NCI-H82 treated with DMSO at 0.1 percent for 48 hours (cell line): ENCODE measurements around the gene ZNF664.

ENCODE experiments used
- DNase-seq: peaks from one replicate; lab custom pipeline; 2025; ENCODE audit not compliant: unreplicated experiment; lab: John Stamatoyannopoulos, UW

Gene ZNF664

DNA sequence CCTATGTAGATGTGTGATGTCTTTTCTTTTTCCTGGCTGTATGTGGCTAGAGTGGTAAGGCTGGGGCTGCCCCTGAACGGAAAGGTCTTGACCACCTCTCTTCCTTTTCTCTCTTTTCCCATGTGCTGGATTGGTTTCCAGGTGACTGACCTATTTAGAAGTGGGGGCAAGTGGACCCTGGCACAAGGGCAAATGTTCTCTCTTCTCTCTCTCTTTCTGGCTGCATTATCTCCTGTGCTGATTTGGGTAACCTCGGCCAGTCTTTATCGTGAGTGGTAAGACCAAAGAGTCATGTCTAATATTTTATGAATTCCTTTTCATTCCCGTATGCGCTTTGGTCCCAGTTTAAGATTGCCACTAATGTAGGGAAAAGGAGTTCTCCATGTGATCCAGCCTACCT, 16.2 kb downstream of the ZNF664 start:
- DNase-seq: no peak

DNA sequence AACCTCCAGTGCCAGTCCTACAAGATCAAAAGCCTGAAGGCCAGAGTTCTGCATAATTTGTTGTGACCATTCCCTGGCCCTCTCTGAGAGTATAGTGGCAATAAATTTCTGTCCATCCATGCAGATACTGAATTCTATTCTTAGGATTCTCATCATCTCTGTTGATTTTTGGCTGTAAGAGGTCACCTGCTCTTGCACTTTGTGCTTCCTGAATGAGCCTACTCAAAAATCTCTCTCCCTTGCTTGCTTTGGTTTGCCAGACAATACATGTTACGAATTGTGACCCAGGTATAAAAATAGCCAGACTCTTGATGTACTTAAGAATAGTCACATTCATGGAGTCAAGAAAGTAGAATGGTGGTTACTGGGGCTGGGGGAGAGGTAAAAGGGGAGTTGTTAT, 16.7 kb downstream of the ZNF664 start:
- no peak for DNase-seq

DNA sequence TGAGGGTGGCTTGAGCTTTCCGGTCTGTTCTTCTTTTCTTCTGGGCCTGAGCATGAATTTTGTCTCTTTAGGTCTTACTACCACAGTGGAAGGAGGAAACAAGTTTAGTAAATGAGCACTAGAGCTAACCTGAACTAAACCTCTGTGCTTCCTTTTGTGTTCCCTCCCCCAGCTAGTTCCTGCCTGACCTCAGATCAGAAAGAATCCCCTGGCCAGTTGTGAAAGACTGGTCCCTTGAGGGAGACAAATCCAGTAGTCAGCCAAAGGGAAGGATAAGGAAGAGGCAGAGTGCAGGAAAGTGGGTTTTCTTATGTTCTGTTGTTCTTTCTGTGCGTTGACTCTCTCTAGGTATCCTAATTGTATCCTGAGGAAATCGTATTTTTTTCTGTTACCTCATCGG, 17.5 kb downstream of the ZNF664 start:
- DNase-seq: no peak

DNA sequence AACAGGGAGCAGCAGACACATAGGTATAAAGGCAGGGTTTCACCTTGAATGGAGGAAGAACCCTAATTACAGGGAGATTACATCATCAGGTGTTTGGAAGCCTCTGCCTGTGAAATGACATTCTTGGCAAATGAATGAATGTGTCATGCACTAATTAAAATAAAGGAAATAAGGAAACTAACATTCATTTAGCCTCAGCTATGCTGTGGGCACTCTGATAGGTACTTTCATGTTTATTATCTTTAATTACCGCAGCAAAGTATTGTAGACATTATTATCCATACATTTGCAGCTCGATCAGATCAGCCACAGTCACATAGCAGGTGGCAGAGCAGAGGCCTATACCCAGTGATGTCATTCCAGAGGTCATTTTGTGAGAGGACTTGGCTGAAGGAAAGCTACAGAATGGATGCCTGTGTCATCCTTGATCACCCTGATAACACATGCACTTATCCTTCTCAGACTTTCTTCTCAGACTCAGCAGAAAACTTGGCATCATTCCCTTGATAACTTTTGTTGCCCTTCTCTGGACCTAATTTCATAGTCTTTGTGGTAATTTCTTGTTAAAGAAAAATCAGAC, 18.4 kb downstream of the ZNF664 start:
- no peak for DNase-seq

DNA sequence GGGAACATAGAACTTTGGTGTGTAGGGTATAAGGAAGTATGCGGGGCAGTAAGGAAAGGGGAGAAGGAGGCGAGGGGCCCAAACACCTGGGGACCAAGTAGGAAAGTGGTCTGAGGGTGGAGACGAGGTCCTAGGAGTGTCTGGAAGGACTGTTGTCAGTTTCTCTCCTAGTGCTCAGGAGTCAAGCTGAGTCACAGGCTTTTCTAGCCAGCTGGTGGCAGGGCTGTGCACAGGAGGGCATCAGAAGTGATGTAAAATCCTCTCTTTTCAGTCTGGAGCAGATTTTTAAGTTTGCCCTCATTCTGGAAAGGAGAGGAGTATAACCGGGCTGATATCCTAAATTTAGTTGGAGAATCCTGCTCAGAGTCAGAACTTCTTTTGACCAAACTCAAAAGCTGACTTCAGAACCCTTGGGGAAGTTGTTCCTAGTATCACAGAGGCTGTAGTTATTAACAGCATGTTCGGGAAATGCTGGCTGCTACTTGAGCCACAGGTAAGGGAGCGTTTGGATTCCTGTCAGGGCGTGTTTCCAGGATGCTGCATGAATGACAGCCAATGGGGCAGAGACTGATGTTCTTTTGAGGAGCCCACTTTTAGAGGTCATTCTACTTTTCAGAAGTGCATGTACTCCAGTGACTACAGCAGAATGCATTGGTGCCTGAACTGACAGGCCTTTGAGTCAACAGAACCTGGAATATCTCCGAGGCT, 19.3 kb downstream of the ZNF664 start:
- DNase-seq: no peak

DNA sequence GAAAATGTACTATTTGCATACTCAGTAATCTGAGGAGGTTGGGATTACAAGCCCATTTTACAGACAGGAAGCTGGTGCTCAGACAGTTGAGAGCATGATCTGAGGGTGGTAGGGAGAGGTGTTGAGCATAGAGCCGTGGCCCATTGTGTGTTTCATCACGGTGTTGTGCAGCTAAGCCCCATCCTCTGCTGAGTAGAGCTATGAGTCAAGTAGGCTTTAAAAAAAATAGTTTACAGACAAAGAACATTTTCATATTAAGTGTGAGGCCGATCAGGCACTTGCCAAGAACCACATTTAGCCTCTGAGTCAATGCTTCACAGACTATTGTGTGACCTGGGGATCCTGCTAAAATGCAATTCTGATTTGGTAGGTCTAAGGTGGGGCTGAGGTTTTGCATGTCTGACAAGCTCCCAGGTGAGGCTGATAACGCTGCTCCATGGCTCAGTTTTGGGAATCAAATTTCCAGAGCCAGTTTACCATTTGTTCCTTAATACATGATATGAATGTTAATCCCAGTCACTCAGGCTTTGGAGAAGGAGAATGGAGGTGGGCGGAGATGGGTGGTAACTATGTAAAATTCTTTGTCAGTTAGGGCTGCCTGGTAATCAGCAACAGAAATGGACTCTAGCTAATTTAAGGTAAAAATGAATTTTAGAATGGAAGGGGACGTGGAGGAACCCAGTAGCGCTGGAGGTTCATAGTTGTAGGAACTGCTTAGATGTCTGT, 22.2 kb downstream of the ZNF664 start:
- no peak for DNase-seq

DNA sequence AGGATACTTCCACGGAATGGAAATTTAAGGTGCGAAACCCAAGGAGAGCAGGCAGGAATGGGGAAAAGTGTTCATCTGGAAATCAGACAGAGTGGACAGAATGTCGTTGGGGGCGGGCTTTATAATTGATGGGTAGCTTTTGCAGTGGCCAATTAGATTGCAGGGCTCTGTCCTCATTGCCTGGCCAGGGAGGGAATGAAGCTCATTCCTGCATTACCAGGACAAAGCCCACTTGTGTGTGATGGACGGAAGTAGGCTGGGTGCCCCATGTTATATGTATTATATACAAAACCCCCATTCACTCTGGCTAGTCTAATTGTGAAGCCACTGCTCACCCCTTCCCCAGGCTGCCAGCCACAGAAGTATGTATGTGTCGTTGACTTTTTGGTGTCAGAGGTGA, 23.6 kb downstream of the ZNF664 start:
- no peak for DNase-seq

DNA sequence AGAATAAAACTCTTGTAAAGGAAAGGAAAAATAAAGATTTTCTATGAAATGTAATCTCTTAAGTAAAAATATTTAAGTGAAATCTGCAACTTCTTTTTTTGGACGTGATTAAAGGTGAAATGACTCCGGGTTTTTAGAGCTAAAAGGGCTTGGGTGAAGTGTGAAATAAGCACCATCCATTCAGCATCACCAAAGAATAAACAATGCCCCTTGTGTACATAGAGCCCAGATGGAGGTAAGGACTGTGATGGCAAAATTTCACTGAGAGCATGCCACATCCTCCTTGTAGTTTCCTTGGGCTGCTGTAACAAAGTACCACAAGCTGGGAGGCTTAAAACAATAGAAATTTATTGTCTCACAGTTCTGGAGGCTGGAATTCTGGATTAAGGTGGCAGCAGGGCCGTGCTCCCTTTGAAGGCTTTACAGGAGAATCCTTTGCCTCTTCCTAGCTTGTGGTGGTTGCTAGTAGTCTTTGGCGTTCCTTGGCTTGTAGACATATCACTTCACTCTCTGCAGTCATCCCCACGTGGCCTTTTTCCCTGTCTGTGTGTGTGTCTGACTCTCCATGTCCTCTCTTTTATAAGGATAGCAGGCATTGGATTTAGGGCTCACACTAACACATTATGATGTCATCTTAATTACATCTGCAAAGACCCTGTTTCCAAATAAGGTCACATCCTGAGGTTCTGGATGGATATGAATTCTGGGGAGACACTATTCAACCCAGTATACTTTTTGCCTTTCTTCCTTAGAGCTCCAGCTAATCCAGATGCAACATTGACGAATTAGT, 24.2 kb downstream of the ZNF664 start:
- DNase-seq: no peak

DNA sequence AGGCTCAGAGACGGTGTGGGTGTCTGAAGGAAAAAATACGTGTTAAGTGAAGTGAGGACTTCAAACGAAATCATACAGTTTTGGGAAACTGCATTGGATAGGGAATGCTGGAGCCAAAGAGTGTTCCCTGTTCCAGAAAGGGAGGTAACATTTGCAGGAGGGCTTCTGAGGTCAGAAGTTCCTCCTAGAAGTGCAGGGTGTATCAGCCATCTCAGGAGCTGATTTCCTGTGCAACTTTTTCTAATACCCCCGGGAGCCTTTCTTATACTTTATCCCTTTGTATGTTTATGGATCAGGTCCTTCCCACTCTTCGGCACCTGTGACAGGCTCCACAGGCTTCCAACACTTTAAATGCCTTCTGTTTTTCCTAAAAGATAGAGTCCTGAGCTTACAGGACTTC, 24.9 kb downstream of the ZNF664 start:
- no peak for DNase-seq

DNA sequence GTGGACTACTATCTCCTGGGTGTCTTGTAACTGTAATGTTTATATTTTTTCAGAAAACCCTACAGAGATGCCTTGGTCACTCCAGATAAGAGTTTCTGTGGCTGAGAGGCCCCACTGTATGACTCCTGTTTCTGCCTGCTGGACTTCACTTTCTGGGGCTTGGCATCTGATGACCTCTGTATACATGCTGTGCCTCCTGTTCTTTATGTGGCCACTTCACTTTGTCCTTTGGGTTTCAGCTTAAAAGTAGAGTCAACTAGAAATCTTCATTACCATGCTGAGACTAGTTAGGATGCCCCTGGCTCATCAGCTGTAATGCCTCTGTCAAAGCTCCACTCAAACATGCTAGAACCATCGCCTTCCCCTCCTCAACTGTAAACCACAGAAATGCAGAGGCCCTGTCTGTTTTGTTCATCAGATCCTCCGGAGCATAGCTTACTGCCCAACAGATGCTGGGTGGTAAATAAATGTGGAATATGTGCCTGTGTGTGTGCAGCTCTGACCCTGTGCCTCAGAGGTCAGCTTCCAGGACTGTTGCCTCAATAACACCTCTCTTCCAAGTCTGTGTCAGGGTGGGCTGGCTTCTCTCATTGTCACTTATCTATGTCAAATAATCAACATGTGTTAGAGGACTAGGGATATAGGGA, 25.5 kb downstream of the ZNF664 start:
- DNase-seq: no peak

DNA sequence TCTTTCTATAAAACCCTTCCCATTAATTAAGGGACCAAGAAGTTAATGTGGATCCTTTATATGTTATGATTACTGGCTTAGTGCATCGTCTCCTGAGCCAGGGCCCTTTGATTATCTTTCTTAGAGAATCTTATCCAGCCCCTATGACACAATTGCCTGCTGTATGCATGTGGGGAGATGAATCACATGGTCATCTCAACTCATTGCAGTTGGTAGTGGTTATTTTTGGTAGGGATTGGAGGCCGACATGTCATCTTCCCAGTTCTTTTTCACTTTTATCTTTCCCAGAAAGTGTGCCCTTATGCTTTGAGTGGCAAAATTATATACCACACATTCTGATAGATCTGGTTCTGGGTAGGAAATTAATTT, 26.0 kb downstream of the ZNF664 start:
- no peak for DNase-seq

DNA sequence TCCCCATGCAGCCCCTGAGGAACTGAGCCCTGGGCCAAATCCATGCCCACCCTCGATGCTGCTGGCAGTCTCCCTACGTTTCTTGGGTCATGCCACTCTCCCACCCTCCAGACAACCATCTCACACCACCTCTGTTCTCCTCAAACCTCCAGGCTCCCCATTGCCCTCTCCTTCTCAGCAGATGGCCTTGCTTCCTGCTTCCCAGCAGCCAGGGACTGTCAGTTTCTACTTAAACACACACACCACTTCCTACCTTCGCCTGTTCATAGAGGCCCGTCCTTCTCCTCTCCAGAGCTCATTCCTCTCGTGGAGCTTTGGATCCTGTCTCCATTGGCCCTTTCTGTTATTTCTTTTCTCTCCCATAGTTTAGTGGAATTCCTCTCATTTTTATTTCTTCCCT, 27.1 kb downstream of the ZNF664 start:
- no peak for DNase-seq

DNA sequence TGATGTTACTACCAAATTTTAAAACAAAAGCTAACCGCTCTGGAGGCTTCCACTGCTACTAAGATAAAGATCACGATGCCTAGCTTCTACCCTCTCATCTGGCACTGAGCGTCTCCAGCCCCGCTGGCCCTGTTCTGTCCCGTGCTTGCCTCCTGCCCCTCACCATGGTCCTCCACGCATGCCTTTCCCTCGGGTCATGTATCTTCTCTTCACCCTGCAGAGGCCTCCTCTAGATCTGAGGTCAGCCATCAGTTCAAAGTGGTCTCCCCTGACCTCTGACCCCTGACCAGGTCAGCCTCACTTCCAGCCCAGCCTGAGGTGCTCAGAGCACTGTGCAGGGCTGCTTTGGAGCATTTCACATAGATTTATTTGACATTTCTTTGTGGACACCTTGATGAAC, 28.3 kb downstream of the ZNF664 start:
- DNase-seq: no peak

DNA sequence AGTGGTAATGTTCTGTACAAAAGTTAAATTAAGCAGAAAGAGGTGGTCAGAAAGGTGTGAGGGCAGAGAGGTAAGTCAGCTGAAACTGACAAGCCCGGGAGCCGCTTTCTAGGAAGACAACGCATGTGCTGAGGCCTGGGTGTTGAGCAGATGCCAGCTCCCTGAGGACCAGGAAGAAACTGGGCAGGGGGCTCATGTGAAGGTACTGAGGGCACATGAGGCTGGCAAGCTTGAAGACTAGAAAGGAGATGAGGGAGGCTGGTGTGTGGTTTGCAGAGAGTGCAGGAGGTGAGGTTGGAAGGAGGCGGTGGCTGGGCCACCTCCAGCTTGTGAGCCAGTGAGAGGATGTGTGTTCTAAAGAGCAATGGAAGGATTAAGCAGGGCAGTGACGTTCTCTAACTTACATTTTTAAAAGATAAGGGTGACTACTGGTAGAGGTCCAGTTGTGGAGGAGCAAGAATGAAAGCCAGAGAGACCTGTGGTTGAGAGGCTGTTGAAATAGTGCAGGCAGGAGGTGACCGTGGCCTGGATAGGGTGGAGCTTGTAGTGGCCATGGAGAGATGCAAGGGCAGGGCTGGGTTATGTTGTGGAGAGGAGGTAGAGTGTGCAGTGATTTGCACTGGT, 29.1 kb downstream of the ZNF664 start:
- no peak for DNase-seq

DNA sequence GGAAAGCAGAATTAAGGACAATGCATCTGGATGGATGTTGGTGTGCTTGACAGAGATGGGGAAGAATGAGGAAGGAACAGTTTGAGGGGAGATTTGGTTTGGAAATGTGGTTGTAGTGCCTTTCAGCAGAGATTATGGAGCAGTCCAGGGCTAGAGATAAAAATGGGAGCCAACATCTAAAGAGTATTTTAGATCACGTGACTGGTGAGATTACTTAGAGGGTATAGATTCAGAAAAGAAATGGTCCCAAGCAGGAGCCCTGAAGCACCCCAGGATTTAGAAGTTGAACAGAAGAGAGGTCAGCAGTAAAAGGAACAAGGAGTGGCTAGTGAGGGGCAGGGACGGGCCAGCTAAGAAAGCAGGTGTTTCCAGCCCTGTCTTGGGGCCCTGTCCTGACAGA, 29.6 kb downstream of the ZNF664 start:
- no peak for DNase-seq

DNA sequence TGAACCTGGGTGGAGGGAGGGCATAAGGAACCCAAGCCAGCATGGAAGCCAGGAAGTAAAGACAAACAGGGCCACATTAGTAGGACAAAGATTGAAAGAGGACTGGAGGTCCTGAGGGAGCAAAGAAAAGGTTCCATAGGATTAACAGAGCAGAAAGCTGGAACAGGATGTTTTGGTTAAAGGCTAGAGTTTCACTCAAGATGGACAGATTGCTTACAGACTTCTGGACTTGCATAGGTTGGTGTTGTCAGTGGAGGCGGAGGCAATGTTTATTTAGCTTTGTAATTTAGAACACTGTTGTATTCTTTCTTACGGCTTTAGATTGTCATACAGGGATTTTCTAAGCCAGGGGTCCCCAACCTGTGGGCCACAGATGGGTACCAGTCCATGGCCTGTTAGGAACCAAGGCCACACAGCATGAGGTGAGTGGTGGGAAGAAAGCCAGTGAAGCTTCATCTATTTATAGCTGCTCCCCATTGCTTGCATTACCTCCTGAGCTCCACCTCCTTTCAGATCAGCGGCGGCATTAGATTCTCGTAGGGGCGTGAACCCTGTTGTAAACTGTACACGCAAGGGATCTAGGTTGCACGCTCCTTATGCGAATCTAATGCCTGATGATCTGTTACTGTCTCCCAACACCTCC, 31.3 kb downstream of the ZNF664 start:
- DNase-seq: peak; percentile 65

DNA sequence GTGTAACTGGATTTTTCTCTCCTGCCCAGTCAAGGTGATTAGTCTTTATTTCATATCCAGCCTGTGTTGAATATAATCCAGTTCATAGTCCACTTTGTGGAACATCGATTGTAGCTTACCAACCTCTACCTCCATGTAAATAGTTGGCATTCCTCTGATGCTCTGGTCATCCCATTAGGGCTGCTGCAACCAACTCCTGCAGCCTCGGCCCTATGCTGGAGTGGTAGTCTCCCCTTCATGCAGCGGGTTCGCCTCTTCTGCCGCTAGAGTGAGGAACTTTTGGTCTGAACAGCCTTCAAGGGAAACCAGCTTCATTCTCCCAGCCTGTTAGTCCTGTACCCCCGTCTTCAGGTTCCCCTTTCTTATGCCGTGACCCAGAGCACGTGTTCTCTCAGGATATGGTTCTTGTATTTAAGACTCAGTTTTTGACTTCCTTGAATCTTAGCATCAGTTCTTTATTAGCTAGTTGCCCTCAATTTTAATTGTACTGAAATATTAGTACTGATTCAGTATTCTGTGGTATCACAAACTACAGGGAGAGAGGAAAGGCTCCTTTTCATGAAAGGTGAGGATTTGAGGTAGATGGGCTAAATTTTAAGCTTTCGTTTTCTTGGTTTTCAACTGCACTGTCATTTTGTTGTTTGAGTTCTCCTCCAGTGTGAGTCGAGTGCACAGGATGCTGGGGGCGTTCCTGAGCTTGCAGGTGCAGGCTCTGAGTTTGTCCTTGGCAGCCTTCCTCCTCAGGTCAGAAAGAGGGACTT, 33.2 kb downstream of the ZNF664 start:
- no peak for DNase-seq

DNA sequence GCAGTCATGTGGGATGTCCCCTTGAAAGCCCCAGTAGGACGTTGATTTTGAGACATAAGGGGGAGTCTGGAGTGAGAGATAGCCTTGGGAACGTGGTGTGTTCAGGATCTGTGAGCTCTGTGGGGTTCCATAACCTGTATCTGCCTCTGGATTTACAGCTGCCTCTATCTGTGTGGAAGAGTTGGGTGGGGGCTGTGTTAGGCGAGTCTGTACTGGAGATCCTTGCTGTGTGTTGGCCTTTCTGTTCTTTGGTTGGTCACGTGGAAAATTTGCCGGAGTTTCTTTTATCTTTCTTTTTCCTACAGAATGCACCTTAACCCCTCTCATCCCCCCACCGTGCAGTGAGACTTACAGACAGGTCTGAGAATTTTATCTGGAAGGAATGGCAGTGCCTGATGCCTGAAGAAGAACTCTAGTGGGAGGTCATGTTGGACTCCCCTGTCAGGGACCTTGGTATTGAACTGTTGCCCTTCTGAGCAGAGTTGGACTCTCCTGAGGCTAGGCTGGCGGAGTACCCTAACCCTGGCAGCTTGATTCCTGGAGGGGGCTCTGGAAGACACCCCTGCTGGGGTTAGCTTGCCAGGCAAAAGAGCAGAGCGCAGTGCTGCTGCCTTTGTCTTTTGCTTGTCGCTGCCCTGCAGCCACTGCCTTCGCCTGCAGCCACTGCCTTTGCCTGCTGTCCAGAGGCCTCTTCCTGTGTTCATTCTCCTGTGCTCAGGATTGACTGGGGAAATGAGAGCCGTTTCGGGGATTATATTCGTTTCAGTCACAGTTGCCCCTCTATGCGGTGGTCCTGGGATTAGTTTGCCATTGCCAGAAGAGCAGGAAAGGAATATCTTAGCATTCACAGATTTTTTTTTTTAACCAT, 34.1 kb downstream of the ZNF664 start:
- DNase-seq: no peak
